ENCODE results near the gene ZDHHC21.

The ZDHHC21 gene

DNA sequence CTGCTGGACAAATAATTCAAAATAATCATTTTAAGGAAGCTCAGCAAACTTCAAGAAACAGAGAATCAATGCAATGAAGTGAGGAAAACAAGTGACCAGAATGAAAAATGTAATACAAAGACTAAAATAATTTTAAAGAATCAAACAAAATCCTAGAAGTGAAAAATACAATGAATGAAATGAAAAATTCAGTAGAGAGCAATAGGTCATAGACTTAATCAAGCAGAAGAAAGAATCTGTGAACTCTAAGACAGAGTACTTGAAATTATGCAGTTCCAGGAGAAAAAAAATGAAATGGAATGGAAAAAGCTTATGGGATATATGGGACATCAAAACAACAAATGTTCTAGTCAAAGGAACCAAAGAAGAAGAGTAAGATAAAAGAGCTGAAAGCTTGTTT lies 11.8 kb upstream of the ZDHHC21 start:
- no peak overlapping the region for H3K4me3 ChIP-seq (ENCODE audit: low read depth, low read length)
- no peak for DNase-seq (ENCODE audit: low read depth)
- TF ChIP-seq, protein P1, sequence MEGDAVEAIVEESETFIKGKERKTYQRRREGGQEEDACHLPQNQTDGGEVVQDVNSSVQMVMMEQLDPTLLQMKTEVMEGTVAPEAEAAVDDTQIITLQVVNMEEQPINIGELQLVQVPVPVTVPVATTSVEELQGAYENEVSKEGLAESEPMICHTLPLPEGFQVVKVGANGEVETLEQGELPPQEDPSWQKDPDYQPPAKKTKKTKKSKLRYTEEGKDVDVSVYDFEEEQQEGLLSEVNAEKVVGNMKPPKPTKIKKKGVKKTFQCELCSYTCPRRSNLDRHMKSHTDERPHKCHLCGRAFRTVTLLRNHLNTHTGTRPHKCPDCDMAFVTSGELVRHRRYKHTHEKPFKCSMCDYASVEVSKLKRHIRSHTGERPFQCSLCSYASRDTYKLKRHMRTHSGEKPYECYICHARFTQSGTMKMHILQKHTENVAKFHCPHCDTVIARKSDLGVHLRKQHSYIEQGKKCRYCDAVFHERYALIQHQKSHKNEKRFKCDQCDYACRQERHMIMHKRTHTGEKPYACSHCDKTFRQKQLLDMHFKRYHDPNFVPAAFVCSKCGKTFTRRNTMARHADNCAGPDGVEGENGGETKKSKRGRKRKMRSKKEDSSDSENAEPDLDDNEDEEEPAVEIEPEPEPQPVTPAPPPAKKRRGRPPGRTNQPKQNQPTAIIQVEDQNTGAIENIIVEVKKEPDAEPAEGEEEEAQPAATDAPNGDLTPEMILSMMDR (conservative IDR thresholded peaks at IDR 0.05; ENCODE audit: low read depth, low read length): no peak

DNA sequence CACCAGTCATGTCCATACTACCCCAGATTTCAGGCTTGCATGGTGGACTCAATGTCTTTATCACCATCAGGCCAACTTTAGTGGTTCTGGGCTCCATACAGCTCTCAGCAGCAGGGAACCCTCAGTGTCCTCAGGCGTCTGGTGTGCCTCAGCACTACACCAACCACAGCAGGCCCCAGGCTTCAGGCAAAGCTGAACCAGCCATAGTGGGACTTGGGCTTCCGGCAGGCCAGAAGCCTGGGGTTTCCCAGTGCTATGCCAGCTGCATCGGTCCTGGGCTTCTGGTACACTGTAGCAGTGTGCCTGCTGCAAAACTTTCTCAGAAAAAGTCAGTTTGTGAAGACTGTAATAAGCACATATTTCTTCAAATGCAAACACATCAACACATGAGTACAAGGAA lies 11.0 kb upstream of the ZDHHC21 start:
- H3K4me3 ChIP-seq (ENCODE audit: low read depth, low read length): no peak overlapping the region
- DNase-seq (ENCODE audit: low read depth): no peak
- TF ChIP-seq, protein P1 (conservative IDR thresholded peaks at IDR 0.05; ENCODE audit: low read depth, low read length): no peak

DNA sequence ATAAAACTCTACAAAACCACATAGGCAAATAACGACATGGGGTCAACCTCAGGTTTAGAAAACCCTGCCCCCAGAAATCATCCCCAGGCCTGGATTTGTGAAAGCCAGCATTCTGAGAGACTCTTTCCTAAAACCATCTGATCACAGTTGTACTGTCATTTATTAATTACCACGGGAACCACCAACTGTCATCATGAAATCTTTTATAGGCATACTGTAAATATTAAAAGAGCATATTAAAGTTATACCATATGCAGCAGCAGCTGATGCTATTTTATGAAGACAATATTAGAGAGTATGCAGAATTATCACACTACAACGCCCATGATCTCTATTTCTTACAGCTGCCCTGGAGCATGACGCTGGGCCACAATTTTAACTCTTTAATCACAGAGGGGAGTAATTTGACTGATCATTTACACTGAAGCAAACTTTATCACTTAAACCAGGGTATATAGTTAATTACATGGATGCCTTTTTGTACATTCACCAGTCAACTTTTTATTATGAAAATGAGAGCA lies 9.0 kb upstream of the ZDHHC21 start:
- no peak for DNase-seq (ENCODE audit: low read depth)
- no peak overlapping the region for H3K4me3 ChIP-seq (ENCODE audit: low read depth, low read length)
- TF ChIP-seq, protein P1 (conservative IDR thresholded peaks at IDR 0.05; ENCODE audit: low read depth, low read length): no peak

DNA sequence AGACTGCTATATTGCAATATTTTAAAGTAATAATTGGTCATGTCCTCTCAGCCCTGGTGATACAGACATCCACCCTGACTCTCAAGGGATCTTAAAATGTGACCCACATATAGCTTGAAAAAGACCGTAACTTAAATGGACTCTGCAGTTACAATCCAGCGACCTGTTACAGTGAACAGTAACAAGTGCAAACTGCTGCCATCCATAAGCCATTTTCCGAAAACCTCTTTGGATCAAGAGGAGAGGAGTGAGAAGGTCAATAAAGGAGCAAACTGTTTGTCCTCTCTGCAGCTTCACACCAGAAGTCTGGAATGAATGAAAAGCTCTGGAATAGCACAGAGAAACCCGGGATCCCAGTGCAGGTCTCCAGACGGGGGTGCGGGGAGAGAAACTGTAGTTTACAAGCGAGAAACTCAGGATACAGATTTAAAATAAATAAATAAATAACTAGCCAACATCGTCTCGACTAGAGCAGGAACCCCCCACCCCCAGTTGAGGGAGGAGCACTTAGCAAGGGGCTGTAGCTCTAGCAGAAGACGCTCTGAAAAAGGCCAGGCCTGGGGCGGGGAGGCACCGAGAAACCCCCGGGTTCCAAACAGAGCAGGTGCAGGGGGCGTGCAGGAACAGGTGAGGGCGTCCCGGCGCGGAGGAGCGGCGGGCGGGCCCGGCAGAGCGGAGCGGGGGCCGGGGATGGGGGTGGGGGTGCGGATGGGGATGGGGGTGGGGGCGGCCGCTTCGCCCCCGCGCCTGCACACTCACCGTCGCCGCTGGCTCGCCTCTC lies 572 bp downstream of the ZDHHC21 start:
- TF ChIP-seq, protein P1 (conservative IDR thresholded peaks at IDR 0.05; ENCODE audit: low read depth, low read length): no peak
- DNase-seq (ENCODE audit: low read depth): peak; percentile 12
- H3K4me3 ChIP-seq (ENCODE audit: low read depth, low read length): peak overlapping the region; percentile 83

DNA sequence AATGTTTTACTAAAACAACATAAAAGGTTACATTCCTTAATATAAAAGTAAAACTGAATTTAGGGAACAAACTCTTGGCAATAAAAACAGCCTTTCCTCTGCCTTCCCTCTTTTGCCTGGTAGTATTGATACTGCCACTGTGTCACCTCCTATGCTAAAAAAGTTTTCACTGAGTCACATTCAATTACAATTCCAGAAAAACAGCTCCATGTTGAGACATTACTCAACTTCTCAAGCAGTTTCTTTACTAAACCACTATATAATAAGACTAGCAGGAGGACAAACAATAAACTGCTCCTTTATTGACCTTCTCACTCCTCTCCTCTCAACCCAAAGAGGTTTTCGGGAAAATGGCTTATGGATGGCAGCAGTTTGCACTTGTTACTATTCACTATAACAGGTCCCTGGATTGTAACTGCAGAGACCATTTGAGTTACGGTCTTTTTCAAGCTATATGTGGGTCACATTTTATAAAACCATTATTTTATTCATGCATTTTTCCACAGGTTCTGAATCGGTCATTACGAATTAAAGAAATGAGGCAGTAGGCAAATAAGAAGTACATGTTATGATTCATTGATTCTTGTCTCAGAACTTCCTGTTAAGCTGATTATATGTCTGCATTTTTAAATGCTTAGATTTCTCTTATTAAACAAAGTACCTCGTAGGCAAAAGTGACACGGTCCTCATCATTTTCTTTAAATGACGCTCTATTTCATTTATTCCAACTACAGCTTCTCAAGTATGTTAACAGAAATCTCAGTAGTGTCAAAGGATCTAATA lies 2.1 kb downstream of the ZDHHC21 start:
- no peak for DNase-seq (ENCODE audit: low read depth)
- TF ChIP-seq, protein P1 (conservative IDR thresholded peaks at IDR 0.05; ENCODE audit: low read depth, low read length): no peak
- H3K4me3 ChIP-seq (ENCODE audit: low read depth, low read length): no peak overlapping the region

DNA sequence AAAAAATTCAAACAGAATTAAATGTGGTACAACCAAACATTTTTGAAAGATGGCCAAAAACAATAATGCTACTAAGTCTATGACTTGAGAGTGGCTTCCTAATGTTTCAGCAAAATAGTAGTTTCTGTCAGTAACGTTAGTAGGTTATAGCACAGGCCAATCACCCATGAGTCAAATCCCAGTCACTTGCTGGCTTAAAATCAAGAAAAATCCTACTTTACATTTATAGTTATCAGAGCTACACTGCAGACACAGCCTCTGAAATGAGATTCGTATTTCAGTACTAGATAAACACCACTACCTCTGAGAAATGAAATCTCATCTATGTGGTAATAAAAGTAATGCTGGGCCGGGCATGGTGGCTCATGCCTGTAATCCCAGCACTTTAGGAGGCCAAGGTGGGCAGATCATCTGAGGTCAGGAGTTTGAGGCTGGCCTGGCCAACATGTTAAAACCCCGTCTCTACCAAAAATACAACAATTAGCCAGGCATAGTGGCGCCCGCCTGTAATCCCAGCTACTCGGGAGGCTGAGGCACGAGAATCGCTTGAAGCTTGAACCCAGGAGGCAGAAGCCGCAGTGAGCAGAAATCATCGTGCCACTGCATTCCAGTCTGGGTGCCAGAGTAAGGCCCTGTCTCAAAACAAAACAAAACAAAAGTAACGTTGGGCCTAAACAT lies 6.1 kb downstream of the ZDHHC21 start:
- H3K4me3 ChIP-seq (ENCODE audit: low read depth, low read length): no peak overlapping the region
- TF ChIP-seq, protein P1 (conservative IDR thresholded peaks at IDR 0.05; ENCODE audit: low read depth, low read length): no peak
- peak; percentile 86 for DNase-seq (ENCODE audit: low read depth)
